ENCODE results near the gene C2orf15.

GRCh38 chr2:99171377-99172140 lies 30.1 kb downstream of the C2orf15 start:
- TF ChIP-seq YY1 (IDR thresholded peaks at IDR 0.05; ENCODE audit: insufficient read depth, insufficient read length) (no peak), SUZ12 (IDR thresholded peaks at IDR 0.05; ENCODE audit: extremely low read depth, insufficient read depth, insufficient read length) (no peak), ZNF274 (IDR thresholded peaks at IDR 0.05; ENCODE audit: low read depth, low read length) (no peak)
